ENCODE results near the gene RTP3.

RTP3 gene

DNA sequence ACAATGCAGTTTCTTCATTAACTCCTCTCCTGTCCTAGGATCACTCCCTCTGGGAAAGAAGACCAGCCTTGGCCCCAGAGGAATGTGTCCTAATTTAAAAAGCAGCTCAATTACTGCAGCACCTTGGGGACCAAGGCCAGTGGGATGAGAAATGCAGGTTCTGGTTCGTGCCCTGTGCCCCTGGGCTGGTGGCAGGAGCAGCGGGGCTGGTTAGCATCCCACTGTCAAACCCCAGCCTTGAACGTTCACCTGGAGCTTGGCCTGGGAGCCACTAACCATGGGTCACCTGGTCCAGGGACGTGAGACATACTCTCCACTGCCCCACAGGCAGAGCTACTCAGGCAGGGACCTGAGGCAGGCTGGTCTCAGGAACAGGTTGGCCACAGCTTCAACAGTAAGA lies 8.4 kb upstream of the RTP3 start:
- Histone ChIP-seq H3K36me3 (replicated peaks; ENCODE audit: insufficient read depth, low read length) (no peaks in the 10 kb centered on the region), H2AFZ (ENCODE audit: low read length) (peak overlapping the region; percentile 54), H3K9me3 (replicated peaks; ENCODE audit: insufficient read depth, low read length) (no peaks in the 10 kb centered on the region), H3K9me2 (replicated peaks; ENCODE audit: insufficient read depth, low read length) (no peaks in the 10 kb centered on the region), H3K4me1 (ENCODE audit: low read length) (peaks cover 25% of the 10 kb centered on the region), H4K20me1 (ENCODE audit: insufficient read depth, low read length) (no peaks in the 10 kb centered on the region), H3K9ac (ENCODE audit: low read length) (peak overlapping the region; percentile 51), H3F3A (ENCODE audit: insufficient read depth, low read length) (no peaks in the 10 kb centered on the region), H3K27me3 (replicated peaks; ENCODE audit: insufficient read depth, low read length) (no peaks in the 10 kb centered on the region), H3K4me2 (ENCODE audit: low read depth, low read length) (peak overlapping the region; percentile 53), H3K4me3 (ENCODE audit: low read length) (no peak overlapping the region), H3K79me2 (ENCODE audit: low read length) (no peaks in the 10 kb centered on the region), H3K27ac (ENCODE audit: low read length) (peak overlapping the region; percentile 66; the same call in 1 of the 2 replicates)
- no peak for TF ChIP-seq EZH2 (optimal IDR thresholded peaks at IDR 0.05; ENCODE audit: low read depth, low read length)
- TF ChIP-seq EZH2phosphoT487 (IDR thresholded peaks at IDR 0.05; ENCODE audit: low read length) = no peak
- no peak for TF ChIP-seq CTCF (IDR thresholded peaks at IDR 0.05; ENCODE audit: low read length)
- DNase-seq = no peak

- DNase-seq = no peak
- no peaks in the 10 kb centered on the region for H3K9me2 ChIP-seq (replicated peaks; ENCODE audit: insufficient read depth, low read length)
- no peak overlapping the region for H2AFZ ChIP-seq (ENCODE audit: low read length)
- H3K79me2 ChIP-seq (ENCODE audit: low read length) = no peaks in the 10 kb centered on the region
- no peak overlapping the region for H3K4me2 ChIP-seq (ENCODE audit: low read depth, low read length)
- H3F3A ChIP-seq (ENCODE audit: insufficient read depth, low read length) = no peaks in the 10 kb centered on the region
- no peaks in the 10 kb centered on the region for H3K27me3 ChIP-seq (replicated peaks; ENCODE audit: insufficient read depth, low read length)
- H3K4me3 ChIP-seq (ENCODE audit: low read length) = no peak overlapping the region
- H3K9me3 ChIP-seq (replicated peaks; ENCODE audit: insufficient read depth, low read length) = no peaks in the 10 kb centered on the region
- H3K4me1 ChIP-seq (ENCODE audit: low read length) = peaks cover 25% of the 10 kb centered on the region
- no peak overlapping the region for H3K27ac ChIP-seq (ENCODE audit: low read length)
- H4K20me1 ChIP-seq (ENCODE audit: insufficient read depth, low read length) = no peaks in the 10 kb centered on the region
- H3K36me3 ChIP-seq (replicated peaks; ENCODE audit: insufficient read depth, low read length) = no peaks in the 10 kb centered on the region
- H3K9ac ChIP-seq (ENCODE audit: low read length) = no peak overlapping the region
- TF ChIP-seq EZH2phosphoT487 (IDR thresholded peaks at IDR 0.05; ENCODE audit: low read length) = no peak
- no peak for TF ChIP-seq CTCF (IDR thresholded peaks at IDR 0.05; ENCODE audit: low read length)
- no peak for TF ChIP-seq EZH2 (optimal IDR thresholded peaks at IDR 0.05; ENCODE audit: low read depth, low read length)
These were observed 7.9 kb upstream of the RTP3 start for GRCh38 chr3:46489875-46490274.

DNA sequence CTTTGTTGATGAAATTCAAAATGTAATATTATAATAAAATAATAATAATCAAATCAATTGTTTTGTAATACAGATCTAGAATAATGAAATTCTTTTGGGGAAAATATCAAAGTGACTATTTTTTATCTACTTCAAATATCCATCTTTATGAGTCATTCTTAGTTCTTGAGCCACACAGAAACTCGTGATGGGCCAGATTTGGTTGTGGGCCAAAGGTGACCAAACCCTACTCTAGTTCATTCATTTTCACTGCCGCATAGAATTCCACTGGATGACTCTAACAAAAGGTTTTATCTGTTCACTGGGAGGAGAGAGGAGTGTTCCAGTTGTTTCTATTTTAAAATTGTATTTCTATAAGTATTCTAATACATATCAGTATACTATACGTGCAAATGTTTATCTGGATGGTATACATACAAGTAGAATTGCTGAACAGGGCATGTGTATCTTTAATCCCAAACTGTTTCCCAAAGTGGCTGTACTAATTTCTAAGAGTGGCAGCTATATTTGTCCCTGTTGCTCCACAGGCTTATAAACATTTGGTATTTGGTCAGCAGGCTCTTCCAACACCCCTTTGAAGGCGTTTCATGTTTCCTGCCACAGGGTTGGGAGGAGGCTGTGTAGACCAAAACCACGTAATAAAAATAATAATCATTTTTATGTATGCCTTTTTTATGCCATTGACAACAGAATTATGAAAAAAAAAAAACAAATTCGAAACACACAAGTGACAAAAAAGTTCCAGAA lies 7.3 kb upstream of the RTP3 start:
- no peaks in the 10 kb centered on the region for H4K20me1 ChIP-seq (ENCODE audit: insufficient read depth, low read length)
- DNase-seq = no peak
- no peak overlapping the region for H3K27ac ChIP-seq (ENCODE audit: low read length)
- H3K4me2 ChIP-seq (ENCODE audit: low read depth, low read length) = no peak overlapping the region
- H3K27me3 ChIP-seq (replicated peaks; ENCODE audit: insufficient read depth, low read length) = no peaks in the 10 kb centered on the region
- H3F3A ChIP-seq (ENCODE audit: insufficient read depth, low read length) = no peaks in the 10 kb centered on the region
- H3K9ac ChIP-seq (ENCODE audit: low read length) = no peak overlapping the region
- H3K4me3 ChIP-seq (ENCODE audit: low read length) = no peak overlapping the region
- no peaks in the 10 kb centered on the region for H3K9me2 ChIP-seq (replicated peaks; ENCODE audit: insufficient read depth, low read length)
- H3K36me3 ChIP-seq (replicated peaks; ENCODE audit: insufficient read depth, low read length) = no peaks in the 10 kb centered on the region
- H3K79me2 ChIP-seq (ENCODE audit: low read length) = no peaks in the 10 kb centered on the region
- TF ChIP-seq CTCF (IDR thresholded peaks at IDR 0.05; ENCODE audit: low read length) (no peak), EZH2phosphoT487 (IDR thresholded peaks at IDR 0.05; ENCODE audit: low read length) (no peak), EZH2 (optimal IDR thresholded peaks at IDR 0.05; ENCODE audit: low read depth, low read length) (no peak)
- no peaks in the 10 kb centered on the region for H3K9me3 ChIP-seq (replicated peaks; ENCODE audit: insufficient read depth, low read length)
- no peak overlapping the region for H2AFZ ChIP-seq (ENCODE audit: low read length)
- H3K4me1 ChIP-seq (ENCODE audit: low read length) = peaks cover 25% of the 10 kb centered on the region

Measured in MM.1S (cell line).